GM21619 (cell line): ENCODE data around the gene ZNF205.
"Not testable (repeated sequence)": the region's sequence is repeated elsewhere in the genome, so short reads cannot be mapped to it uniquely, and the experiment has no call there.

ENCODE experiments used
- ATAC-seq: cut with Tn5 transposase; IDR thresholded peaks from one replicate; pipeline ENCODE4 v1.9.1; 2021; ENCODE audit not compliant: unreplicated experiment

Gene ZNF205

GRCh38 chr16:3131755-3132377, 19.5 kb downstream of the ZNF205 start:
- no peak for ATAC-seq

- ATAC-seq: no peak
Observed at GRCh38 chr16:3133844-3134243, 21.5 kb downstream of the ZNF205 start.

DNA sequence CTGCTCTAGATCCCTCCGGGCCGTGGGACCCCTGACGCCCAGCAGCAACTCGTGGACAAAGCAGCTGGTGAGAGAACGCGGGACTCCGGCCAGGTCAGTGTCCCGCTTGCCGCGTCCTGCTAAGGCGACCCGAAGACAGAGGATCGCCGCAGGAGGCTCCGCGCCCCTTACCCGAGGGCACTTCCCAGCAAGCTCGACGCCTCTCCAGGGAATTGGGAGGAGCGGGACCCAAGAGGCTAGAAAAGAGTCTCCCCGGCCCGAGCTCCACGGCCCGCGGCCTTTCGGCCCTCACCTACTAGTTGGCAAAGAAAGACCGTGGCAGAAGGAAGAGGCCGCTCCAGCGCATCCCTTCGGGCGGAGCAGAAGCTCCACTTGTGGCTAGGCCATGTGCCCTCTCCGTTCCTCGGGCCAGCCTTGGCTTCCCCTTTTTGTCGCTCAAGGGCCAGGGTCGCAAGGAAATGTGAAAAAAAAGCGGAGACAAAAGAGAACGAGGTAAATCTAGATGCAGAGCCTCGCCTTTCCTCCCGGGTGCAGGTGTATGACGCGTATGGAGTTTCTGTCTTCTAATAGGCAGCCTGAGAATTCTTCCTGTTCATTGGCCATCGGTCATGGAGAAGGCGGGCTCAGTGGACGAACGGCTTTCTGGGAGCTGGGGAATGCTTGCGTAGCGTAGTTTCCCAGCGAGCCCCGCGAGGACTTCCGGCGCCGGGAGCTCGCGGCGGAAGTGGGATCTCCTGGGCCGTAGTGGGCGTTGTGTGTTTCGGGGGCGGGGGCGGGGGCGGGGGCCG, 22.1 kb downstream of the ZNF205 start, which contains the start of gene ZNF213:
ZNF213 (plus strand) TSS at position 692 of the 788 bp plus-strand sequence. CDS start 2,252 bp downstream, outside the sequence.
- peak; percentile 93 for ATAC-seq

GRCh38 chr16:3135126-3135715, 22.8 kb downstream of the ZNF205 start:
- no peak for ATAC-seq

DNA sequence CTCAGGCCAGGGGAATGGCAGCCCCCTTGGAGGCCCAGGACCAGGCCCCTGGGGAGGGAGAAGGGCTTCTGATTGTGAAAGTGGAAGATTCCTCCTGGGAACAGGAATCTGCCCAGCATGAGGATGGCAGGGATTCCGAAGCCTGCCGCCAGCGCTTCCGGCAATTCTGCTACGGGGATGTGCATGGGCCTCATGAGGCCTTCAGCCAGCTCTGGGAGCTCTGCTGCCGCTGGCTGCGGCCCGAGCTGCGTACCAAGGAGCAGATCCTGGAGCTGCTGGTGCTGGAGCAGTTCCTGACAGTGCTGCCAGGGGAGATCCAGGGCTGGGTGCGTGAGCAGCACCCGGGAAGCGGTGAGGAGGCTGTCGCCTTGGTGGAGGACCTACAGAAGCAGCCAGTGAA, 24.9 kb downstream of the ZNF205 start:
- no peak for ATAC-seq

DNA sequence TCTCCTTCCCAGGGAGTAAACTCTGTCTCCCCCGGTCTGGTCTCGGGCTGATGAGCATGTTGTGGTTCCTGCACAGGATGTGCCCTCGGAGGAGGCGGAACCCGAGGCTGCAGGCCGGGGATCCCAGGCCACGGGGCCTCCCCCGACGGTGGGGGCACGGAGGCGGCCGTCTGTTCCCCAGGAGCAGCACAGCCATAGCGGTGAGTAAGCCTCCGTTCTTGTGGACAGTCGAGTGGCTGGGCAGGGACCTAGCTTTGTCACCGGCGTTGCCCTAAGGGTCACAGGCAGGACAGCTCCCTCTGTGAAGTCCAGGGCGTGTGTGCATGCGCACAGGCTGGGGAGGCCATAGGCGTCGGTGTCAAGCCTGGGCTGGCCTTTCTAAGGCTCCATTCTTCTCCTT, 26.0 kb downstream of the ZNF205 start:
- ATAC-seq: no peak

- ATAC-seq: no peak
Observed at GRCh38 chr16:3138823-3139426, 26.5 kb downstream of the ZNF205 start.

GRCh38 chr16:3139561-3139960, 27.2 kb downstream of the ZNF205 start:
- ATAC-seq: not testable (repeated sequence)

- ATAC-seq: no peak
Observed at GRCh38 chr16:3140603-3141427, 28.4 kb downstream of the ZNF205 start.

- no peak for ATAC-seq
Observed at GRCh38 chr16:3141781-3142311, 29.5 kb downstream of the ZNF205 start.

DNA sequence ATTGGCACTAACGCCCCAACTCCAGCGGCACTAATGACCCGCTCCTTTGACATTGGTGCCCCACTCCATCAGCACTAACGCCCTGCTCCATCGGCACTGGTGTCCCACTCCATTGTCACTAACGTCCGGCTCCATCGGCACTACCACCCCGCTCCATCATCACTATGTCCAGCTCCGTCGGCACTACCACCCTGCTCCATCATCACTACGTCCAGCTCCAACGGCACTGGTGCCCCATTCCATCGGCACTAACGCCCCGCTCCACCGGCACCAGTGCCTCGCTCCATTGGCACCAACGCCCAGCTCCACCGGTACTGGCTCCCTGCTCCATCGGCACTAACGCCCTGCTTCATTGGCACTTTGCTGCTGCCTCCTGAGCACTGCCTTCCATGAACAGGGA, 29.9 kb downstream of the ZNF205 start:
- no peak for ATAC-seq

- ATAC-seq: no peak
Observed at GRCh38 chr16:3142770-3143169, 30.4 kb downstream of the ZNF205 start.

- no peak for ATAC-seq
Observed at GRCh38 chr16:3143189-3143588, 30.8 kb downstream of the ZNF205 start.

- ATAC-seq: no peak
Observed at GRCh38 chr16:3143598-3144320, 31.4 kb downstream of the ZNF205 start.

GRCh38 chr16:3144321-3144983, 32.1 kb downstream of the ZNF205 start:
- no peak for ATAC-seq

DNA sequence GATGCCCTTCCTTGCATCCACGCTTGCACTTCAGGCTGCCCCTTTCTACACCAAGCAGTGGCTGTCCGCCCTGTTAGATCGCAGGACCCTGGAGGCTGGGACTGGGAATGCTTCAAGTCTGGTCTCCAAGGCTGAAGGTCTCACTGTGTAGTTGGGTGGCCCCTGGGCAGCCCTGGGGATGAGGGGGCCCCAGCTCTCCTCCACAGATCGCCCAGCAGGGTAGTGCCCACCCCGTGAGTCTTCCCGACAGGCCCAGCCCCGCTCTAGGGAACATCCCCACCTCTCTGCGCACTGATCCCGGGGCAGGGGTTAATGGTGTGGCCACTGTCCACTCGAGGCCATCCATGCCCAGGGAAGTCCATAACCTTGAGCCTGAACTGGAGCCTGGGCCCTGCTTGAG, 32.8 kb downstream of the ZNF205 start:
- no peak for ATAC-seq

DNA sequence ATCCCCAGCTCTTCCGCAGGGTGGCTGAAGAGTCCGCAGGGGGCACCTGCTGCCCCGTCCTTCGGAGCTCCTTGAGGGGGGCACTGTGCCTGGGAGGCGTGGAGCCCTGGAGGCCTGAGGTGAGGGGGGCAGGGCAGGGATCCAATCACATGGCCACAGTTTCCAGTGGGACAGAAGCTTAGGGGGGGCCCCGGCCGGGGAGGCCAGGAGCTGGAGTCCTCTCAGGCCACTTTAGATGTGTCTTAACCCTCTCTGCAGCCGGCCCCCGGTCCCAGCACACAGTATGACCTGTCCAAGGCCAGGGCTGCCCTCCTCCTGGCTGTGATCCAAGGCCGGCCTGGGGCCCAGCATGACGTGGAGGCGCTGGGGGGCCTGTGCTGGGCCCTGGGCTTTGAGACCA, 33.3 kb downstream of the ZNF205 start:
- no peak for ATAC-seq

GRCh38 chr16:3147046-3147756, 34.8 kb downstream of the ZNF205 start:
- ATAC-seq: no peak

GRCh38 chr16:3147757-3148104, 35.3 kb downstream of the ZNF205 start:
- ATAC-seq: no peak
